HG03575 (cell line): ENCODE measurements around the gene PPP1R13B.
"Not testable (repeated sequence)": the region's sequence is repeated elsewhere in the genome, so short reads cannot be mapped to it uniquely, and the experiment has no call there.

Source experiments
- ATAC-seq: cut with Tn5 transposase; IDR thresholded peaks from one replicate; pipeline ENCODE4 v1.9.1; 2021; ENCODE audit not compliant: unreplicated experiment, insufficient number of reproducible peaks, low FRiP score; ENCODE audit errors: extremely low read depth

PPP1R13B gene

GRCh38 chr14:103845327-103845726 lies 2.0 kb downstream of the PPP1R13B start:
- no peak for ATAC-seq

- ATAC-seq, result not testable (repeated sequence)
Measured at GRCh38 chr14:103841265-103841664, 6.1 kb downstream of the PPP1R13B start.

- no peak for ATAC-seq
Measured at GRCh38 chr14:103840014-103840413, 7.4 kb downstream of the PPP1R13B start.

- no peak for ATAC-seq
Measured at GRCh38 chr14:103839579-103839978, 7.8 kb downstream of the PPP1R13B start.

- ATAC-seq, result no peak
Measured at GRCh38 chr14:103838117-103838516, 9.3 kb downstream of the PPP1R13B start.

- ATAC-seq, result no peak
Measured at GRCh38 chr14:103836976-103837725, 10.2 kb downstream of the PPP1R13B start.

- no peak for ATAC-seq
Measured at GRCh38 chr14:103834956-103835355, 12.4 kb downstream of the PPP1R13B start.

GRCh38 chr14:103833711-103834110 lies 13.7 kb downstream of the PPP1R13B start:
- no peak for ATAC-seq

GRCh38 chr14:103832046-103832445 lies 15.3 kb downstream of the PPP1R13B start:
- no peak for ATAC-seq

- ATAC-seq, result no peak
Measured at GRCh38 chr14:103830511-103831270, 16.7 kb downstream of the PPP1R13B start.

- no peak for ATAC-seq
Measured at GRCh38 chr14:103828315-103828967, 18.9 kb downstream of the PPP1R13B start.

- ATAC-seq, result no peak
Measured at GRCh38 chr14:103825101-103825500, 22.3 kb downstream of the PPP1R13B start.

GRCh38 chr14:103820908-103821307 lies 26.5 kb downstream of the PPP1R13B start:
- ATAC-seq, result no peak

GRCh38 chr14:103820382-103820781 lies 27.0 kb downstream of the PPP1R13B start:
- ATAC-seq, result no peak

- no peak for ATAC-seq
Measured at GRCh38 chr14:103819503-103820307, 27.7 kb downstream of the PPP1R13B start.

GRCh38 chr14:103818870-103819269 lies 28.5 kb downstream of the PPP1R13B start:
- no peak for ATAC-seq

- no peak for ATAC-seq
Measured at GRCh38 chr14:103818422-103818821, 29.0 kb downstream of the PPP1R13B start.

GRCh38 chr14:103817595-103817994 lies 29.8 kb downstream of the PPP1R13B start:
- no peak for ATAC-seq

- ATAC-seq, result no peak
Measured at GRCh38 chr14:103816991-103817390, 30.4 kb downstream of the PPP1R13B start.
